NCI-H2107 (cell line): ENCODE data around the gene PAPOLG.
A peak's percentile ranks its signal among the peaks of the same experiment; 100 is the strongest.

Source experiments
- DNase-seq: peaks from one replicate; lab custom pipeline; 2025; lab: John Stamatoyannopoulos, UW

PAPOLG gene

GRCh38 chr2:60756097-60757087 lies at the start of gene PAPOLG:
PAPOLG (plus strand) TSS chr2:60756268; CDS start chr2:60756479, 211 bp downstream.
- DNase-seq, result peak; percentile 90

- no peak for DNase-seq
These were observed 48.2 kb upstream of the PAPOLG start for GRCh38 chr2:60707750-60708371.

GRCh38 chr2:60708630-60709320 lies 47.3 kb upstream of the PAPOLG start:
- DNase-seq, result no peak

DNA sequence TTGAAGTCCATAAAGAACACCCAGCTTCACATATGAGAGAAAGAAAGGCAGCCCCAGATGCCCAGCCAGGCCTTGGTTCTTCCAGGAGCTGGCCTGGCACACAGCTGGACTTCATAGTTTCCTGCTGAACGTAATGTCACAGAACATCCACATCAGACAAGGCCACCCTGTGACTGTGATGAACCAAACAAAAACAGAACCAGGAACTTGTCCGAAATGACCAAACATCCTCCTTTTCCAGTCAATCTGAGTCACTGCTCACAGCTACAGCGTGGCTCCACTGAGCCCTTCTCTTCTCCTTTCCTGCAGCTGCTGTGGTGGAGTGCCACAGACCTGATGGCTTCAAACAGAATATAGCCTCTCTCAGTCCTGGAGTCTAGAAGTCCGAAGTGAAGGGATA lies 45.4 kb upstream of the PAPOLG start:
- no peak for DNase-seq

GRCh38 chr2:60715561-60715960 lies 40.5 kb upstream of the PAPOLG start:
- no peak for DNase-seq

DNA sequence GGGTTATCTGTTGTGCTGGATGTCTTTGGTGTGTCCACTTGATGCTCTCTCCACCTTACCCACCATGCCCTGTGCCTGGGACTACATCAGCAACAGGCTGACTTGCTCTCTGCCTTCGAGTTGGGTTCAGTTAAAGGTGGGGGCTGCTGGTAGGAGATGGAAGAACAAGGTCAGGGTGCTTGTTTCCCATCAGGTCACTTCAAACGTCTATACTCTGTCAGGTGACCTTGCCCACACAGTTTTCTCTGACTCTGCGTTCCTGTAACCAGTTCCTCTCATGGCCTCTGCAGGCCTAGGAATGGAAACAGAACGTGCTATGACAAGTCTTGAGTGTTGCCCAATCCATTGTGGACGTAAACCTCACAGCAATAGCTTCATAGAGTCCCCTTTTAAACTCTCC lies 38.4 kb upstream of the PAPOLG start:
- DNase-seq, result no peak

- no peak for DNase-seq
These were observed 36.7 kb upstream of the PAPOLG start for GRCh38 chr2:60719331-60719730.

DNA sequence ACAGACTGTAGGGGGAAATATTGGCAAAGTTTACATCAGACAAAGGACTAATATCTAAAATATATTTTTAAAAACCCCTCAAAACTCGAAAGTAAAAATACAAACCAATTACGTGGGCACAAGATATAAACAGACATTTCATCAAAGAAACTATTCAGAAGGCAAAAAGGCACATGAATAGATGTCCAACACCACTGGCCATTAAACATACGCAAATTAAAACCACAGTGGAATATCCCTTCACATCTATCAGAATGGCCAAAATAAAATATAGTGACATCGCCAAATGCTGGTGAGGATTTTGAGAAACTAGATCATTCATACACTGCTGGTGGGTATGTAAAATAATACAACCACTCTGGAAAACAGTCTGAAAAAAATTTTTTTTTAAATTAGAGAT lies 30.6 kb upstream of the PAPOLG start:
- no peak for DNase-seq

DNA sequence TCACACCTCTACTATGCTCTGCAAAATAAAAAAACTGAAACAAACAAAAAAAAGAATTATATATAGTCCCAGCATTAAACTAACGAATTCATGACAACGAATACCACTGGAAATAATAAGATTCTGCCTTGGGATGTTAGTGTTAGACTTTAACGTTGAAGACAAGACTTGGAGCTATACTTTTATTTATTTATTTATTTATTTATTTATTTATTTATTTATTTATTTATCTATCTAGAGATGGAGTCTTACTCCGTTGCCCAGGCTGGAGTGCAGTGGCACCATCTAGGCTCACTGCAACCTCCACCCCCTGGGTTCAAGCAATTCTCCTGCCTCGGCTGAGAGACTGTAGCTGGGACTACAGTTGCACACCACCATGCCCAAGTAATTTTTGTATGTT lies 27.2 kb upstream of the PAPOLG start:
- no peak for DNase-seq

- DNase-seq, result no peak
These were observed 20.4 kb upstream of the PAPOLG start for GRCh38 chr2:60735496-60736250.

DNA sequence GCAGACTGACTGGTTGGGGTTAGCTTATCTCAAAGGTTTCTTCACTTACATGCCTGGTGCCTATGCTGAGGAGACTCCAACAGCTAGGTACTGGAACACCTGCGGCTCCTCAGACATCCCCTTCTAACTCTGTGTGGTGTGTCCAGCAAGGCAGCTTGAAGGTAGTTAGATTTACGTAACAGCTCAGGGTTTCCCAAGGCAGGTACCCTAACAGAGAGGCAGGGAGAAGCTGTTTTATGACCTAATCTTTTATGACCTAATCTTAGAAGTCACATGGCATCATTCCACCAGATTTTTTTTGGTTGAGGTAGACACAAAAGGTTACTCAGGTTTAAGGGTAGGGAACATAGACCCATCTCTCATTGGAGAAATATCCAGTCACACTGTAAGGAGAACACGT lies 17.4 kb upstream of the PAPOLG start:
- no peak for DNase-seq

- DNase-seq, result no peak
These were observed 16.9 kb upstream of the PAPOLG start for GRCh38 chr2:60739156-60739555.

DNA sequence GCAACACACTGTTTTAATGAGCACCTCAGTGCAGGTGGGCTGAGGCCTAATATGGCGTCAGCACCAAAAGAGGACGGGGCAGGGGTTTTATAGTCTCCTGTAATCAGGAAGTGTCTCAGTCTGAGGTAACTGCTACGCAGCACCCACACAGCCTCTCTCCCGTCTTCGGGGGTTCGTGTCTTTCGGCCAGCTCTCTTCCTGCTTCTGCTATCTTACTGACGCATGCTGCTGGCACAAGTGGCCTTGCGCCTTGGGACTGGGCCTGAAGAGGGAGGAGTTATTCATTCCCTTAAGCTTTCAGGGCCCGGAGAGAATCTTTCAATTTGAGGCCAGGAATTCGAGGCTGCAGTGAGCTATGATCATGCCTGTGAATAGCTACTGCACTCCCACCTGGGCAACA lies 14.5 kb upstream of the PAPOLG start:
- DNase-seq, result no peak

- DNase-seq, result no peak
These were observed 13.6 kb upstream of the PAPOLG start for GRCh38 chr2:60742419-60742818.

DNA sequence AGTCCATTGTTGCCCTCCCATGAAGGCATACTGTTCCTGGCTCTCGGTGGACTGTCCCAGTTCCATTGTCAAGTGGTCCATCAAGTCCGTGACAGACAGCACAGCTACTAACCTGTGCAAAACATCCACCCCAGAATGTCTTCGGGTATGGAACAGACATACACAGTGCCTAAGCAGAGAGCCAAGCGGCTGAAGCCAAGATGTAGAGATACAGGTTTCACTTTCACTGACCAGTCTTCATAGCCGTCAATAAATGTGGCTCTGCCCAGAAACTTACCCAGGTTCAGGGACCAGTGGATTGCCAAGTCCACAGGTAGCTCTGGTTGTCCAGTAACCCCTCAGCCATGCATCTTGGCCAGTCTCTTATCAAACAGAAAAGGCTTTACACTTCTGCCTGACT lies 10.7 kb upstream of the PAPOLG start:
- no peak for DNase-seq

- no peak for DNase-seq
These were observed 10.3 kb upstream of the PAPOLG start for GRCh38 chr2:60745761-60746160.

DNA sequence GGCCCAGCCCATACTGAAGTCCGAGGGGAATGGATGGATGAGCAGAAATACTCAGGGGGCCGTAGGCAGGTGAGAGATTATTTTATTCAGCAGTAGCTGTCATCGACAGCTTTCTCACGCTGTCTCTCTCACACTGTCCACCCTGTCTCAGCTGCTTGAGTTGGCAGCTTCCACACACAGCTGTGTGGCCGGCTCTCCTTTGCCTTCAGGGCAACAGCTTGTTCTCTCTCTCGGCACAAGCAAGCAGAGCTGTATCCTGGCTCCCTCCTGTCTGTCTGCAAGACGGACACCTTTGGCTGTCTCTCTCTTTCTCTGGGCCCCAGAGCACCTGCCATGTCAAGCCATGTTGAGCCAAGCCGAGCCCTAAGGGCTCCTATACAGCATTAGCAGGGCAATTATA lies 9.8 kb upstream of the PAPOLG start:
- no peak for DNase-seq

- DNase-seq, result peak; percentile 87
These were observed 3.6 kb downstream of the PAPOLG start for GRCh38 chr2:60759654-60760053.

GRCh38 chr2:60764736-60765534 lies 8.9 kb downstream of the PAPOLG start:
- DNase-seq, result no peak

DNA sequence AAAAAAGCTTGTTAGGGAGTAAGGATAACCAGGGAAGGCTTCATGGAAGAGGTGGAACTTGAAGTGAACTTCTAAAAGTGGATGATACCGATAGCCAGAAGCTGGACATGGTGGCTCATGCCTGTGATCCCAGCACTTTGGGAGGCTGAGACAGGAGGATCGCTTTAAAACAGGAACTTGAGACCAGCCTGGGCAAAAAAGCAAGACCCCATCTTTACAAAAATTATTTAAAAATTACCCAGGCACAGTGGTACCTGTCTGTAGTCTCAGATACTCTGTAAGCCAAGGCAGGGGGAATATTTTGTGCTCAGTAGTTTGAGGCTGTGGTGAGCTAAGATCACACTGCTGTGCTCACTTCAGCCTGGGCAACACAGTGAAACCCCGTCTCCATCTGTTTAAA lies 10.2 kb downstream of the PAPOLG start:
- no peak for DNase-seq

DNA sequence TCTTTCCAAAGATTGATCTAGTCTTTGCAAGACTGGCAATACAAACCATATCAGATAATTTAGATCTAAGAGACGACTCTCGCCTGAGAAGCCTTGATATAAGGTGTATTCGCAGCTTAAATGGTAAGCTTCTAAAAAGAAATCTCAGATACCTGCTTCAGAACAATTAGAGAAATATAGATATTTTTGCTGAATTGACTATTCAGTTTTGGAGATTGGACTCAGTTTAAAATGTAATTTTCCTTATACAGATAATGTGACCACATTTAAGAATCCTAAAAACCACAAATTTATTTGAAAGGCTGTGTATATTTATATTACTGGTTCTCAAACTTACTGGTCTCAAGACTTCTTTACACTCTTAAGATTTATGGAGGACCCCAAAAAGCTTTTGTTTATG lies 15.4 kb downstream of the PAPOLG start:
- DNase-seq, result no peak
